Pulmonary artery endothelial cell (primary cell): ENCODE results near the gene KRT4. TPM values are rescaled to one million over a fixed set of nuclear protein-coding genes. Genes with fewer than 3 reads are reported as not detected.

Source experiments
- DNase-seq: peaks from one replicate; pipeline ENCODE4 v3.0.0-alpha.2; 2011; ENCODE audit warnings: low read depth, low spot score
- total RNA-seq: library from RNA; depleted of rRNA; stranded (reverse); fragments of >200 nt; gene quantifications from 2 replicates; pipeline ENCODE4 v1.2.3, GENCODE V29; 2014

KRT4 gene
- total RNA-seq, 1 donor from 2014 or later = not detected

DNA sequence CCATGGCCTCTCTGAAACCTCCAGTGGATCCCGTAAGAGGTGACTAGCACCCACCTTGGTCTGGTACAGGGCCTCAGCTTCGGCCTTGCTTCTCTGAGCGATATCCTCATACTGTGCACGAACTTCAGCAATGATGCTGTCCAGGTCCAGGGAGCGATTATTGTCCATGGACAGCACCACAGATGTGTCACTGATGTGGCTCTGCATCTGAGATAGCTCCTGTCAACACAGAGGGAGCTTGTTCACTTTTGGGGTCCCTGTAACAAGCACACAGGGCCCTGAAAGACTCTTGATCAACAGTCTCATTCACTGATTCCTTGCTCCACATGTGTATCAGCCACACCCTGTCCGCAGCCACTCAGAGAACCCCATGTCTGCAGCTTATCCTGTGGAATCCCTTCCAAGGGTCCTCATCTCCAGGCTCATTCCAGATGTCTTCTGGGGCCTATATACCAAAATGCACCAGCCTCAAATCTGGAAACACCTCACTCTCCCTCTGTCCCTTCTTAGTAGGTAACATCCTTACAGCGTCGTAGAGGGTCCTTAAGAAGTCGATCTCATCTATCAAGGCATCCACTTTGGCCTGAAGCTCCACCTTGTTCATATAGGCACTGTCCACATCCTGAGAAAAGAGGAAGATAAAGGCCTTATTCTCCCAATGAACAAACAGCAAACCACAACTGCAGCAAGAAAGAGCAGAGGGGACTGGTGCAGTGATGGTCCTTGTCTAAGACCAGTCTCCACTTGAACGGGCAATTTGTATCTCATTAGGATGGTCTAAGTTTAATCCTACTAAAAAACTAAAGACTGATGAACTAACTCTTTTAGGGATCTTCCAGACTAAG, 21.5 kb downstream of the KRT4 start:
- no peak for DNase-seq

DNA sequence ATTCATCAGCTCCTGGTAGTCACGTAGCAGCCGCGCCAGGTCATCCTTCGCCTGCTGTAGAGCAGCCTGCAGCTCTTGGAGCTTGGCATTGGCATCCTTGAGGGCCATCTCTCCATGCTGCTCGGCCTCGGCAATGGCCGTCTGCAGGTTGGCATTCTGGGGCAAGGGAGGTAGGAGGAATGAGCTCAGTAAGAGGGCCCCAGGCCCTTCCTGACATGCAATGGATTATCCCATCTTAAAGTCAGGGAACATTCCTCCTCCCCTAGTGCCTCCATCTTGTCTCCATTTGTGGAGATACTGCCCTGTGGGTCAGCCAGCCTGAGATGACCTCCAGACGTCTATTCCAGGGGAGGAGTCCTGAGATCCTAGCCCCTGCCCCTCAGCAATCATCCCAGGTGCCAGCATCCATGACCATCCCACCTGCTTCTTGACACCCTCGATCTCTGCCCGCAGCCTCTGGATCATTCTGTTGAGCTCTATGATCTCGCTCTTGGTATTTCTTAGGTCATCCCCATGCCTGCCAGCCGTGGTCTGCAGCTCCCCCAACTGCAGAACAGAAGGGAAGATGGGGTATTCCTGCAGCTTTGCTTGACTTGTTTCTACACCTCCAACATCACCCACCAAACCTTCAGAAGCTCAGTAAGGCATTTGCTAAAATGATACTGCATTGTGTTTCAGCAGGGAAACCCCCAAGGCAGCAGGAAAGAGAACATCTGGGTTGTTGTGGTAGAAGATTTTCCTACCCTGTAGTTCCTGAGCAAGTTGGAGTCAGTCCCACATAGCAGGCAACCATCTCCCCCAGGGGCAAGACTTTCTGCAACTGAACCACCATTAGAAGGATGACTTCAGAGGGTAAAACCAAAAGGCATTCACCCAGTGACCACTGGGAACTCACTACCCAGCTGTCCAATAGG, 22.4 kb downstream of the KRT4 start:
- DNase-seq = no peak

DNA sequence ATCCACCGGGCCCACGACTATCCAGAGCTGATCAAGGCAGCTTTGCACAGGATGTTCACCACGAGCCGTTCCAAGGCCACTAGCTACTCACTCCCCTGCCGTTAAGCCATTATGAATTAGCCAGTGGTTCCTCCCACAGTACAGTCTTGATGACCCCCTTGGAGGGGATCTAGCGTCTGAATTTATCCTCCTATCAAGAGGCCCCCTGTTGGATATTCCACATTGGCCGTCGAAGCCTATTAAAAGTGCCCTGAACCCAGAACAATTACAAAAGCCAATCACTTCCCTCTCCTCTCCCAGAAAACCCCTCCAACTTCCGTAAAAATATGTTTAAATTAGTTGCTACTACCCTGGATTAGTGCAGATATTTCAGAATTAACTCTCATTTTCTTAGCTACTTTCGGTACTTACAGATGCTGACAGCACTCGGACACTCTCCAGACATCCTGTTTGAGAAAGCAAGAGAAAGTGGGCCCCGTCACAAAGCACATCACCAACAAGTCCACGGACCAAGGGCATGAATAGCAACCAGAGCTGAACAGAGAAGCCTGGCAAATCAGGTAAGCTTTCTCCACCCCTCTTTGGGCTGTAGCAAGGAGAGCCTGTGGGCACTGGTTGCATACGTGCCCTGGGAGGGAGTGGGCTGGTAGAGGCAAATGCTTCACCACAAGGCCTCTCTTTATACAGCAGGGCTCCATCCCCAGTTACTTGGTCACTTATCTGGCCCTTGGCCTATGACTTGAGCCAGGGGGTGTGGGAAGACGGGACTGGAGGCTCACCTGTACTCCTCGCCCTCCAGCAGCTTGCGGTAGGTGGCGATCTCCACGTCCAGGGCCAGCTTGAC, 23.3 kb downstream of the KRT4 start:
- DNase-seq = no peak

DNA sequence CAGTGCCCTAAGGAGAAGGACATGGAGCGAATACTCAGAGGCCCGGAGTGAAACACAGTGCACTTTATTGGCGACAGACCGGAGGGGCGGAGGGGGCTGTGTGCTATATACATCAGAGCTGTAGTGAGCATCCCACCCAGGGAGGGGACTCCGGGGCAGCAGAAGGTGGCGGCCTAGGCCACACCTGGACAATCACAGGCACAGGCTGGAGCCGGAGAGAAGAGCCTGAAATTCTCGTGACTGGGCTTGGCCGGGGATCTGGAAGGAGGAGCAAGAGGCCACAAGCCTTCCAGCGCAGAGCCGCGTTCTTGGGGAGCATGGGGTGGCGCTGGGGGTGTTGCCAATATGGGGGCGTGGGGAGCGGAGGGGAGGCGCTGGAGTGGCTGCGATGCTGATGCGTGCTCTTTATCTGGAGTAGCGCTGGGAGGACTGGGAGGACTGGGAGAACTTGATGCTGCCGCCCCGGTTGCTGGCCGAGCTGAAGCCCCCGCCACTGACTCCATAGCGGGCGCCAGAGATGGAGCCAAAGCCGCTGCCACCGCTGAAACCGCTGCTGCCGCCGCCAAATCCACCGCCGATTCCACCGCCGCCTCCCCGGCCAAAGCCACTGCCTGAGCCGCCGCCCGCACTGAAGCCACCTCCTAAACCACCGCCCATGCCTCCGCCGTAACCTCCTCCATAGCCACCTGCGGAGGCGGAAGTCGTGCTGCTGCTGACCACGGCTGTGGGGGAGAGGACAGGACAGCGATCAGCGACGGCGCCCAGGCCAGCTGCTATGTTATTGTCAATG, 24.1 kb downstream of the KRT4 start:
- DNase-seq = no peak

DNA sequence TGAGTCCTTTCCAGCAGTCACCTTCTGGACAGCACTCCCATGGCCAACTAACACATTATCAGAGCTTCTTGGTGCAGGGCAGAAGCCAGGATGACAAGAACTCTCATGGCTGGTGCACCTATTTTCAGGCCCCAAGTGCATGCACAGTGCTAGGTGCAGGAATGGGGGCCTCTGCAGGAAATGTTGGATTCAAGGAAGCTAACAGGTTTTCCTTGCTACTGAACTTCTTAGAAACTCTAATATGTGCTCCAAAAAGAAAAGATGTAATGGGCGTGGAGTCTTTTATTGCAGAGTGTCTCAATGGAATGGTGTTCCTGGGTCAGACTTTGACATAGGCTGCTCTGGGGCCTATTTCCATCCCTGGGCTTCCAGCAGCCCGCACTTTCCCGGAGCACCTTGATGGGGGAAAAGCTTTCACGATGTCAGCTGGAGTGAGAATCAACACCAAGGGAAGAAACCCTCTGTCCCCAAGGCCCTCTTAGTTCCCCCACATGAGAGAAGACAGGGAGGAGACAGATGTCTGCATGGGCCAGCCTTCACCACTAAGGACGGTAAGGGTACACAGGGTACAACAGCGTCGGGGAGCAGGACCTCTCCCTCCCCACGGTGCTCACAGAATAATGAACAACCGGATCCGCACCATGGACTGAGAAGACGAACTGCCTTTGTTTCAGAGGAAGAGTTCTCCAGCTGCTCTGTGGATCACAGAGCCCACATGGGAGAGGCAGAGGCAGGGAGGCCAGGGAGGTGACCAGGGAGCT, 24.9 kb downstream of the KRT4 start:
- DNase-seq = no peak

DNA sequence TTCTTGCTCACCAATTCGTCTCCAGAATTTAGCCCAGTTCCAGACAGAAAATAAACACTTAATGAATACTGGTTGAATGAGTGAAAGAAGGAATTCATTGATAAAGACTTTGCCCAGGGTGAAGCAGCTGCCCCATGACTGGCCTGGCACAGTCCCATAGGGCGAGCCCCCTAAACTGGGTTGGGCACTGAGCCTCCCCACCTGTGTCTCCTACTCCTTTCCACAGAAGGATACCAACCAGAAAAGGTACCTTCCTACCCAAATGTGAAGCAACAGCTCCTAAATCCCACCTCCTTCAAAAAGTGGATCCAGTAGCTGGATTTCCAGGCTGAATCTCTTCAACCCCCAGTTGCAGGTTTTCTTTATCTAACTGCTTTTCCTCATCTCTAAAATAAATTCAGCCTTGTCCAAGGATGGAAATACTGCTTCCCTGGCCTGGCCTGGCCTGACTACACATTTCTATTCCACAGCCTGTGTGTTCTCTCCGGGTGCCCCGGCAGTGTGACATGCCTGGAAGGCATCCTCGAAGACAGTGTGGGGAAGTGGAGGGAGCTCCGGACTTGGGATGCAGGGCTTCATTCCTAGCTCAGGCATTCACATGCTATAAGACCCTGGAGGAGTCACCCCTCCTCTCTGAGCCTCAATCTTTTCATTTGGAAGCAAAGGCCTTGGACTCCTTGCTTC, 25.6 kb downstream of the KRT4 start:
- DNase-seq = no peak

DNA sequence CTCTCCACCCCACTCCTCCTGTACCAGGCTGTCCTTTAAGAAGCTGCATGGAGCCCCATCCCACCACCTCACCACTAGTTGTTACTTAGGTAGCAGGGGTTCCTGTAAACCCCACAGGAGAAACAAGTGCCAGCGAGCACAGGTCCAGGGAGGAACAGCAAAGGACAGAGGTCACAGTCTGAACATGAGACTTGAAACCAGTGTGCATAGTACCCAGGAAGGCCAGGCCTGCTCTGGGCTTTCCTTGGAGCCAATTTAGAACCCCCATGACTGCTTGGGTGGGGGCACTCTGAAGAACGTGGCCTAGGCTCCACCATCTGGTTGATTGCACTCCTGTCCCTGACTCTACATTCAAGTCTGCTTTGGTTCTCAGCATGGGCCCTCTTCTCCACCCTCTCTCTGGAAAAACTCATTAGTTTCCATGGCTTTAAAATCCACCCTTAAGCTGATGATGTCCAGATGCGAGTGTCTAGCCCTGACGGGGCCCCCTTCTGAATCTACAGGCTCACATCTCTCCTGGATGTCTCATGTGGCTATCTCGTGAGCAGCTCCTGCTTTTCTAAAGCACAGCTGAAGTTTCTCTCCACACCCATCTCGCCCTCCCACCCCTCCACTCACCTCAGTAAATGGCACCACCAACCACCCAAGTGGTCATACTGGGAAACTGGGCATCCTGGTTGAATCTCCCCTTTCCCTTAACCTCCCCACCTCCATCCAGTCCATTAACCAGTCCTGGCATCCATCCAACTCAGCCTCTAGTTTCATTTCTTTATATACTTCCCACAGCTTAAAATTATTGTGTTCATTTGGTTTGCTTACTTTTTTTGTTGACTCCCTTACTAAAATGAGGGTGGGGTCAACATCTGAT, 26.4 kb downstream of the KRT4 start:
- DNase-seq = no peak

DNA sequence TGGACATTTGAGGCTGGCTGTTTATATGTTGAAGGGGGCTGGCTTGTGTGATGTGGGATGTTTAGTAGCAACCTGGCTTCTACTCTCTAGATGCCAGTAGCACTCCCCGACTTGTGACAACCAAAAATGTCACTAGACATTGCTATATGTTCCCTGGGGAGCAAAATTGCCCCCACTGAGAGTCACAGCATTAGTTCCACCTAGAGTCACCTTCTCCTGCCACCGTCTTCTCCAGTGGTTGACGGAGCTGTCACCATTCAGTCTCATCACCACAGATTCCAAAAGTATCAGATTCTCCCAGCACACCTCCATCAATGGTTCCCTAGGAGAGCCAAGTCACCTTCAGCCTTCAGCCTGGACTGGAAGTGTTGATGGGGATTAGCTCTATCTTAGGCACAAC, 29.0 kb downstream of the KRT4 start:
- DNase-seq = no peak

DNA sequence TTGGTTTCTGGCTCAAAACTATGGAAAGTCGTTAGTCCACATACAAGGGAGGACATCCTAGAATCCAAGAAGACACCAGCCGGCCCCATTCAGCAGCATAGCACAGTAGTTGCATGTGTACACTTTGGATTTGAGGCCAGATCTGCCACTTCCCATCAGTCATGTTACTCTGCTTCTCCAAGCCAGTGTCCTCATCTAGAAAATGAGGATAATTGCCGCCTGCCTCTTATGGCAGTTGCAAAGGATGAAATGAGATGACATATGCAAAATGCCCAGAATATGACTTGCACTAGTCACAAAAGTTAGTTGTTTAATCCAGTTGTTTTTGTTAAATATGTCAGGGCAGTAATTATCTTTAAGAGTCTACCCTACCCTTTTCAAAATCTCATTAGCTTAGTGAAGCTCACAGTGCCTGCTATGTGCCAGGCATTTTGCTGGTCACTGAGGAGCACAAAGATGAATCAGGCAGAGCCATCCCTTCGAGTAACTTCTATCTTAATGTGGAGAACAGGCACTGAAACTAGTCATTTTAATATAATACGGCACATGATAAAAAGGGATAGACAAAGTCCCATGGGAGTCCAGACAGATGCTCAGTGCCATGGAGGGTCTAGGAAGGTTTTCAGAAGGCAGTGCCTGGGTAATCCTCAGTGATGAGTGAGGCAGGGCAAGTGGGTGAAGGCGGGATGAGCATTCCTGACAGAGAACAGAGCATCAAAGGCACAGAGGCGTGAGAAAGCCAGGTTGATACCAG, 30.2 kb downstream of the KRT4 start:
- DNase-seq = no peak

DNA sequence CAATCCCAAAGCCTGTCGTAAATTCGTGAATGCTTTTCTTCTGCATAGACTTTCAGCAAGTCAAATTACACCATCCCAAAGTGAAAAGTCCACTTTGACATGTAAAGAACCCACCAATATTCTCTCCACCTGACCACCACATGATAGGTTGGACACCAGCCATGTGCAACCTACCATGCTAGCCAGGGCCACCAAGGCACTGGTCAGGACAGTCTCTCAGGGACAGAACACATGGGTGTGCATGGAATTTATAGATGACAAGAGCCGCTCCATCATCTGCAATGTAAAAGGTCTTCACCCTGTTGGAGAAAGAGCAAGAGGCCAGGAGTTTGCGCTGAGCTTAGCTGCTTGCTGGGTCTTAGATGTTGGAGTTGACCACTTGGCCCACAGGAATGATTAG, 31.4 kb downstream of the KRT4 start:
- no peak for DNase-seq

DNA sequence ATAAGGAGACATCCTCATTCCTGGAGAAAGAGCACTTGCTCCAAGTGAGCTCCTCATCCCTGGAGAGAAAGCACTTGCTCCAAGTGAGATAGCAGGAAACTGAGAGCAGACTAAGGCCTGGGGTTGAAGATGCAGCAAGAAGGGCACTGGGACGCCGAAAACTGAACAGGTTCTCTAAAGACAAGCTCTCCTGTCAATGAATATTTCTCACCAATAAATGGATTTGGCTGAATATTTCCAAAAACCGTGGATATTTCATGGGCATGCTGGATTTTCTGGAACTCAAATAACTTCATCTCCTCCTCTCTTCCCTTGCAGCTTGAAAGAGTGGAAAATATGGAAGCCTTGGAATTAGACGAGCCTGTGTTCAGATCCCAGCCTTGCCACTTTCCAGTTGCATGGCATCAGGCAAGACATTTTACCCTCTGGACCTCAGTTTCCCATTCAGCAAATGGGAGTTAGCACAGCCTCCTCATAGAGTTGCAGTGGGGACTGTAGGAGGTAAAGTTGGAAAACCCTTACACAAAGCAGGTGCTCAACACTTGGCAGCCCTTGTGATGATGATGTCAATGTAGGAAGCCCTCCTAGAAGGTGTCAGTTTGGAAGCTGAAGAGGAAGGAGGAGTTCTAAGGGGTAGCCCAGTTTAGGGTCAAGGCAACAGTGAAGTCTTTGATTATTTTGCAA, 32.4 kb downstream of the KRT4 start:
- DNase-seq = no peak

DNA sequence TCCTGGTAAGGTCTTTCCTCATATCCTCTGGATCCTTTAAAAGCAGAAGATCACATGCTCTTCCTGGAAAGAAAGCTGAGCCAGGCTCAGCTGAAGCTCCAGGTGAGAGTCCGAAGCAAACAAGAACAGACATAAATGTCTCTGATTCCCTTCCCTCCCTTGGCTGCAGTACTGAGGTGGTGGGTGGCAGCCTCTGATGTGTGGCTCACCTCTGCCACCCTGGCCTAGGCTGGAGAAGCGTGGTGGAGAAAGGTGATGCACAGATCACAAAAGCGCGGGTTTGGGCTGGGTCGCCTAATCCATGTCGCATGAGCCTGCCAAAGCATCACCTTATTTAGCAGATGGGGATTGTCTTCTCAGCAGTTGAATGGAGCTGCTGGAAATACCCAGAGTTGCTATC, 34.0 kb downstream of the KRT4 start:
- no peak for DNase-seq

DNA sequence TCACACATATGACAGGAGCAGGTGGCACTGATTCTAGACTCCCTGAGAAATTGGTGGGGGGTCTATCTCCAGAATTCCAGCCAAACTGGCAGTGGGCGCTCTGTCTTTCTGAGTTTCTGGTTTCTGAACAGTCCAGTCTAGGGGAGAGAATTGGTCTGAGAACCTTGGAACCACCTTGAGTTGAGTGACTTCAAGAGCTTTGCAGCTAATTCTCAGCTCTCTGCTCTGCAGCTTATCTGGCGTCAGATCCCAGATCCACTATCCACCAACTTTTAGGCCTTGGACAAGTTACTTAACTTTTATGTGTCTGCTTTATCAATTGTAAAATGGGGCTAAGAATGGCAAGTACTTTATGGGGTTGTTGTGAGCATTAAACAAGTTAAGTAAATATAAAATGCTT, 35.1 kb downstream of the KRT4 start:
- DNase-seq = no peak

DNA sequence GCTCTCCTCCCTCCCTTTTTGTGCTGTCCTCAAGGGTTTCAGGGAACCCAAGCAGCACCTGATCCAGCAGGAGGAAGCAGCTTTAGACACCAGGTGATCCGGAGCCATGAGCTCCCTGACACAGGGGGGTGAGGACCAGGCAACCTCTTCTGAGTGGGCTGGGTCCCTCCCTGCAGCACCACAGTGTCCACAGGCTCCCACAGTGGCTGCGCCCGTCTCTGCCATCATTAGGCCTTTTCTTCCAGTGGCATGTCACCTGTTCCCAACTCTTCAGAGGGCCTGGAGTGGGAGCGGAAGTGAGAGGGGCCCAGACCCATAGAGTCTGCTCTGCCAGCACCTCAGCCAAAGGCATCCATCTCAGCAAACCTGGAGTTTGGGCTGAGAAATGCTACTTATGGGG, 36.4 kb downstream of the KRT4 start:
- DNase-seq = no peak

DNA sequence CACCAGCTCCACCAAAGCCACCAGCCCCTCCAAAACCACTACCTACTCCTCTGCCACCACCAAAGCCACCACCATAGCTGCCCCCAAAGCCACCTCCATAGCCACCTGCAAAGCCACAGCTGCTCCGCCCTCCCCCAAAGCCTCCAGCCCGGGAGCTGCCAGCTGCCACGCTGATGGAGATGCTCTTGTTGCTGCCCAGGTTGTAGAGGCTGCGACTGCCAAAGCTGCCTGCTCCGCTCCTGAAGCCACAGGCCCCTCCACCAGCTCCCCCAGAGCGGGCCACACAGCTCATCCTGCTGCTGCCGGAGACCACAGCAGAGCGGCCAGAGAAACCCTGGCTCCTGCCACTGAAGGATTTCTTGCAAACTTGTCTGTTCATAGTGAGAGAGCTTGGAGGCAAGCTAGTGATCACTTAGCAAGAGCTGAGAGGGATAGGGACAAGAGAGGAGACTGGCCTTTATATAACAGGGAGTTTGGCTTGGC, 37.0 kb downstream of the KRT4 start, which contains the start of gene KRT76:
KRT76 (minus strand) TSS at position 433 of the 483 bp plus-strand sequence; CDS start at position 379, 54 bp downstream.
- no peak for DNase-seq

DNA sequence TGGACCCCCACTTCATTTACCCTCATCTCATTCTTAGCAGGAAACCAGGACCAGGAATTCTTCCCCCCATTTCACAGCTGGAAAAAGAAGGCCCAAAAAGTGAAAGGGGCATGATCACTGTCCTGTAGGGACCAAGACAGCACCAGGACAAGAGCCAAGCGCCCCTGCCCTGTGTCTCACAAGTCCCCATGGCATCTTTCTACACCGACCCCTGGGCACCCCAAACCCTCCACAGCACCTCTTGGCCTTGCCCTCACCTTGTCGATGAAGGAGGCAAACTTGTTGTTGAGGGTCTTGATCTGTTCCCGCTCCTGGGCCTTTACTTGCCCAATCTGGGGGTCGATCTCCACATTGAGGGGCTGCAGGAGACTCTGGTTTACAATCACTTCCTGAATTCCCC, 37.5 kb downstream of the KRT4 start:
- DNase-seq = no peak
